Activated CD4-positive, CD25-positive, alpha-beta regulatory T cell treated with anti-CD3 and anti-CD28 coated beads, Interleukin-2, amount 50 U/mL, for 72 hours (primary cell): ENCODE data around the gene SAA1.

Source experiments
- DNase-seq: peaks from one replicate; pipeline ENCODE4 v3.0.0; 2021

SAA1 gene

DNA sequence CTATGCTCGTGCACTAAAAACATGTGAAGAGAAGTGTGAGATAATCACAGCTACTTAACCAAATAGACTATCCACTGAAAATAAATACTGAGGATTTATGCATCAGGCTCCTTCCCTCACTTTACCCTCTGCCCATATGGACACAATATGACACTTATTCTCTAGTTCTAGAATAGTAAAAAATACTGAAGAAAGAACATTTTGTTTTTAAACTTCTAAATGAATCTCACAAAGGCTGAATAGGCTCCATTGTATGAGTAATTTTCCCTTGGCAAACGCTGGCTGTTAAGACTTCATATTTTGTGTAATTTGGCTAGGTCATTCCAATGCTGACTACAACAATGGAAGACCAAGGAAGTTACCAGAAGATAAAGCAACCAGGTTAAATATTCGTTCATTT, 45.9 kb downstream of the SAA1 start:
- DNase-seq: no peak

GRCh38 chr11:18312663-18313420, 46.8 kb downstream of the SAA1 start:
- no peak for DNase-seq

DNA sequence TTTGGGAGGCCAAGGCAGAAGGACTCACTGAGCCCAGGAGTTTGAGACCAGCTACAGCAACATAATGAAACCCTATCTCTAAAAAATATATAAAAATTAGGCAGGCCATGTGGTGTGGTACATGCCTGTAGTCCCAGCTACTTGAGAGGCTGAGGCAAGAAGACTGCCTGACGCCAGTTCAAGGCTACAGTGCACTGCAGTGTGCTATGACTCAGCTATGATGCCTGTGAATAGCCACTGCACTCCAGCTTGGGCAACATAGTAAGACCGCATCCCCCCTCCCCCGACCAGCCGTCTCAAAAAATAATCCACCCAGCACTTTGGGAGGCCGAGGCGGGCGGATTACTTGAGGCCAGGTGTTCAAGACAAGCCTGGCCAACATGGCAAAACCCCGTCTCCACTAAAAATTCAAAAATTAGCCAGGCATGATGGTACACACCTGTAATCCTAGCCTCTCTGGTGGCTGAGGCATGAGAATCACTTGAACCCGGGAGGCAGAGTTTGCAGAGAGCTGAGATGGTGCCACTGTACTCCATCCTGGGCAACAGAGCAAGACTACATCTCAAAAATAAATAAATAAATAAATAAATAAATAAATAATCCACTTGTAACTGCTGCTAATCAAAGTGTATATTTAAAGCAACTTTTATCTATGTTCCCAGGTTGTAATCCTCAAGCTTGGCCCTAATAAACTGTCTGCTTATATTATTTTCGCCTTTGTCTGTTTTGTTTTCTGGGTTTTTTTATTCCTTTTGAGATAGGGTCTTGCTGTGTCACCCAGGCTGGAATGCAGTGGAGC, 48.1 kb downstream of the SAA1 start:
- DNase-seq: no peak

DNA sequence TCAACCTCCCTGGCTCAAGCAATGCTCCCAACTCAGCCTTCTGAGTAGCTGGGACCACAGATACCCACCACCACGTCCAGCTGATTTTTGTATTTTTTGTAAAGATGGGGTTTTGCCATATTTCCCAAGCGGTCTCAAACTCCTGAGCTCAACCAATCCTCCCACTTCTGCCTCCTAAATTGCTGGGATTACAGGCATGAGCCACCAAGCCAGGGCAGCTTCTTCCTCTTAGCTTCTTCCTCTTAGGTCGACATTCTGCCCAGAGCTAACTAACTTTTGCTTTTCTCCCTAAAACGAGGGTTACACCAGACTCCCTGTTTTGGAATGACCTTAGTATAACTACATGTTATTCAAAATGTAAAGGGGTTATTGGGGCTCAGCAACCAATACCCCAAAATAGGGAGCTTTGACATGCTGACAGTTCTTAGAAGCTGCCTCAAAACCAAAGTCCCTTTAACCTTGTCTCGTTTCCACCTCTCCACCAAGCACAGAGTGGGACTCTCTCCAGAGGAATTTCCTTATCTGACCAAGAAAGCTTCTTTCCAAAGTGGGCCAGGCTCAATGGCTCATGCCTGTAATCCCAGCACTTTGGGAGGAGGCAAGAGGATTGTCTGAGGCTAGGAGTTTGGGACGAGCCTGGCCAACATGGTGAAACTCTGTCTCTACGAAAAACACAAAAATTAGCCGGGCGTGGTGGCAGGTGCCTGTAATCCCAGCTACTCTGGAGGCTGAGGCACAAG, 48.9 kb downstream of the SAA1 start:
- DNase-seq: no peak

DNA sequence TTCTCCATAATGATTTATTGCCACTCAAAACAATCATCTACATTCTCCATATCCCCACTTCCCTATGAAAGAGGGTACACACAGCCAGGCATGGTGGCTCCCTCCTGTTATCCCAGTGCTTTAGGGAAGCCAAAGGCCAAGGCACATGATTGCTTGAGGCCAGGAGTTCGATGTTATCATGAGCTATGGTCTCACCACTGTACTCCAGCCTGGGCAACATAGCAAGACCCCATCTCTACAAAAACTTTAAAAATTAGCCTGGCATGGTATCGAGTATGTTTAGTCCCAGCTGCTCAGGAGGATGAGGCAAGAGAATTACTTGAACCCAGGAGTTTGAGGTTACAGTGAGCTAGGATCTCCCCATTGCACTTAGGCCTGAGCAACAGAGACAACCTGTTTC, 49.8 kb downstream of the SAA1 start:
- DNase-seq: no peak

DNA sequence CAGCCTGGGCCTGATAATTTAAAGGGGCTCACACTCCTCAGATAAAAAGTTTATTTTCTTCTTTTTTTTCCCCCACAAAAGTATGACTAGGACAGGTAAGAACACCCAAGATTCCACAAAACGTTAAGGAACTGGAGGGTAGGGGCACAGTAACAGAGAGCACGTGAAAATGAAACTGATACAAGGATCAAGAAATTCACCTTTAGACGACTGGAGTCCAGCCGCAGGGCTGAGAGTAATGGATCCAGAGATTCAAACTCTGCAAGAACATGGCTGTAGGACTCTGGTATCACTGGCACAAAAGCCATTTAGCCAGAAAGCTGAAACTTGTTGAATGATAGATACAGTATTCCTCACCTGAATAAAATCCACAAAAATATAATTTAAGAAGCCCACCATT, 51.5 kb downstream of the SAA1 start:
- no peak for DNase-seq
